HL-60 (cell line): ENCODE data around the gene TMEM50A.
"Not testable (repeated sequence)": the region's sequence is repeated elsewhere in the genome, so short reads cannot be mapped to it uniquely, and the experiment has no call there.

Experiments used
- DNase-seq, 2 experiments: peaks; one replicate each; pipeline ENCODE4 v3.0.0-alpha.2; 2010 to 2020; ENCODE audit warnings: low read depth in 1 of 2, low spot score in 1 of 2
- H3K27ac ChIP-seq: fragments of 250-450 bp; sonication (Bioruptor Pico); replicated peaks from 2 replicates; pipeline ENCODE4 v1.5.1; 2020; ENCODE audit warnings: mild to moderate bottlenecking, moderate library complexity
- H3K27me3 ChIP-seq: fragments of 250-450 bp; sonication (Bioruptor Pico); 2 replicates; pipeline ENCODE4 v1.5.1; 2021; ENCODE audit warnings: mild to moderate bottlenecking, moderate library complexity; ENCODE audit not compliant: insufficient read depth, poor library complexity, severe bottlenecking
- H3K4me3 ChIP-seq: replicated peaks from 2 replicates; pipeline ENCODE4 v1.5.1; 2011; ENCODE audit warnings: mild to moderate bottlenecking, control low read depth, low read length; ENCODE audit not compliant: insufficient read depth
- CTCF ChIP-seq: IDR thresholded peaks from one replicate; pipeline ENCODE4 v1.5.1; 2011; ENCODE audit warnings: low read length, control low read depth, inconsistent platforms; ENCODE audit not compliant: insufficient read depth
- GABPA ChIP-seq: IDR thresholded peaks from 2 replicates; pipeline ENCODE4 v1.6.1; 2012; ENCODE audit warnings: low read depth
- POLR2AphosphoS5 ChIP-seq: IDR thresholded peaks from 2 replicates; pipeline ENCODE4 v1.6.1; 2012; ENCODE audit warnings: low read depth
- REST ChIP-seq: IDR thresholded peaks from 2 replicates; pipeline ENCODE4 v1.6.1; 2012; ENCODE audit warnings: low read depth; ENCODE audit not compliant: insufficient replicate concordance
- SPI1 ChIP-seq: IDR thresholded peaks from 2 replicates; pipeline ENCODE4 v1.6.1; 2012; ENCODE audit warnings: low read depth, mild to moderate bottlenecking, borderline replicate concordance

Gene TMEM50A

GRCh38 chr1:25371757-25372156, 33.6 kb downstream of the TMEM50A start:
- not testable (repeated sequence) for H3K27ac ChIP-seq, DNase-seq, H3K4me3 ChIP-seq, H3K27me3 ChIP-seq

GRCh38 chr1:25378367-25378766, 40.2 kb downstream of the TMEM50A start:
- H3K27ac ChIP-seq, H3K27me3 ChIP-seq, DNase-seq, H3K4me3 ChIP-seq: not testable (repeated sequence)

- not testable (repeated sequence) for DNase-seq, H3K27ac ChIP-seq, H3K4me3 ChIP-seq, H3K27me3 ChIP-seq
Measured at GRCh38 chr1:25382543-25382942, 44.4 kb downstream of the TMEM50A start.

GRCh38 chr1:25383090-25383489, 45.0 kb downstream of the TMEM50A start:
- not testable (repeated sequence) for H3K27ac ChIP-seq, H3K27me3 ChIP-seq, DNase-seq, H3K4me3 ChIP-seq

- not testable (repeated sequence) for DNase-seq, H3K27me3 ChIP-seq, H3K27ac ChIP-seq, H3K4me3 ChIP-seq
Measured at GRCh38 chr1:25383875-25384274, 45.7 kb downstream of the TMEM50A start.

- DNase-seq, H3K27me3 ChIP-seq, H3K27ac ChIP-seq, H3K4me3 ChIP-seq: not testable (repeated sequence)
Measured at GRCh38 chr1:25387096-25387495, 49.0 kb downstream of the TMEM50A start.

GRCh38 chr1:25388691-25389090, 50.6 kb downstream of the TMEM50A start:
- H3K27ac ChIP-seq, DNase-seq, H3K27me3 ChIP-seq, H3K4me3 ChIP-seq: not testable (repeated sequence)

- DNase-seq, H3K27me3 ChIP-seq, H3K4me3 ChIP-seq: not testable (repeated sequence)
Measured at GRCh38 chr1:25389721-25390120, 51.6 kb downstream of the TMEM50A start.

GRCh38 chr1:25392841-25393240, 54.7 kb downstream of the TMEM50A start:
- H3K27ac ChIP-seq: no peak overlapping the region
- H3K27me3 ChIP-seq: no peaks in the 10 kb centered on the region
- H3K4me3 ChIP-seq: no peak overlapping the region
- TF ChIP-seq POLR2AphosphoS5: no peak
- TF ChIP-seq SPI1: no peak
- TF ChIP-seq REST: no peak
- TF ChIP-seq CTCF: no peak
- TF ChIP-seq GABPA: no peak
- no peak for DNase-seq

More at GRCh38 chr1:25389721-25390120, 51.6 kb downstream of the TMEM50A start:
- H3K27ac ChIP-seq: not testable (repeated sequence)

- H3K27ac ChIP-seq, H3K4me3 ChIP-seq, DNase-seq, H3K27me3 ChIP-seq: not testable (repeated sequence)
Measured at GRCh38 chr1:25397549-25397948, 59.4 kb downstream of the TMEM50A start.

GRCh38 chr1:25398079-25398478, 59.9 kb downstream of the TMEM50A start:
- H3K4me3 ChIP-seq: not testable (repeated sequence)

GRCh38 chr1:25402947-25403803, 65.0 kb downstream of the TMEM50A start:
- not testable (repeated sequence) for DNase-seq, H3K4me3 ChIP-seq, H3K27me3 ChIP-seq, H3K27ac ChIP-seq

More at GRCh38 chr1:25398079-25398478, 59.9 kb downstream of the TMEM50A start:
- H3K27ac ChIP-seq, DNase-seq, H3K27me3 ChIP-seq: not testable (repeated sequence)
